ENCODE results near the gene TMEM205. TPM values are rescaled to one million over a fixed set of nuclear protein-coding genes. Genes with fewer than 3 reads are reported as not detected.

The TMEM205 gene
- total and polyA plus RNA-seq, 2 experiments from 2014 or later = 188 to 199 TPM

- Histone ChIP-seq H3K36me3 (replicated peaks; ENCODE audit: insufficient read depth, low read depth) (no peaks in the 10 kb centered on the region), H3K9me2 (replicated peaks; ENCODE audit: insufficient read depth) (no peaks in the 10 kb centered on the region), H3K4me3 (no peak overlapping the region), H2AFZ (no peak overlapping the region), H3K27me3 (no peaks in the 10 kb centered on the region), H3K4me1 (ENCODE audit: insufficient read depth) (no peaks in the 10 kb centered on the region), H3K27ac (no peak overlapping the region), H3K4me2 (no peak overlapping the region), H4K20me1 (ENCODE audit: insufficient read depth, poor library complexity, severe bottlenecking) (no peaks in the 10 kb centered on the region), H3K9me3 (ENCODE audit: low read depth) (no peaks in the 10 kb centered on the region), H3K79me2 (no peaks in the 10 kb centered on the region)
- TF ChIP-seq EZH2 (IDR thresholded peaks at IDR 0.05; ENCODE audit: borderline replicate concordance) (no peak), CTCF (IDR thresholded peaks at IDR 0.05; ENCODE audit: poor library complexity) (no peak), EZH2phosphoT487 (IDR thresholded peaks at IDR 0.05; ENCODE audit: low read depth, severe bottlenecking, unreplicated experiment) (no peak)
- no peak for DNase-seq (ENCODE audit: low spot score)
- WGBS (ENCODE audit: low lambda C conversion rate, missing lambda C conversion rate) = 84% methylated on average over 11 of the region's 11 CpGs
These were observed 45.3 kb downstream of the TMEM205 start for GRCh38 chr19:11300811-11301120.

DNA sequence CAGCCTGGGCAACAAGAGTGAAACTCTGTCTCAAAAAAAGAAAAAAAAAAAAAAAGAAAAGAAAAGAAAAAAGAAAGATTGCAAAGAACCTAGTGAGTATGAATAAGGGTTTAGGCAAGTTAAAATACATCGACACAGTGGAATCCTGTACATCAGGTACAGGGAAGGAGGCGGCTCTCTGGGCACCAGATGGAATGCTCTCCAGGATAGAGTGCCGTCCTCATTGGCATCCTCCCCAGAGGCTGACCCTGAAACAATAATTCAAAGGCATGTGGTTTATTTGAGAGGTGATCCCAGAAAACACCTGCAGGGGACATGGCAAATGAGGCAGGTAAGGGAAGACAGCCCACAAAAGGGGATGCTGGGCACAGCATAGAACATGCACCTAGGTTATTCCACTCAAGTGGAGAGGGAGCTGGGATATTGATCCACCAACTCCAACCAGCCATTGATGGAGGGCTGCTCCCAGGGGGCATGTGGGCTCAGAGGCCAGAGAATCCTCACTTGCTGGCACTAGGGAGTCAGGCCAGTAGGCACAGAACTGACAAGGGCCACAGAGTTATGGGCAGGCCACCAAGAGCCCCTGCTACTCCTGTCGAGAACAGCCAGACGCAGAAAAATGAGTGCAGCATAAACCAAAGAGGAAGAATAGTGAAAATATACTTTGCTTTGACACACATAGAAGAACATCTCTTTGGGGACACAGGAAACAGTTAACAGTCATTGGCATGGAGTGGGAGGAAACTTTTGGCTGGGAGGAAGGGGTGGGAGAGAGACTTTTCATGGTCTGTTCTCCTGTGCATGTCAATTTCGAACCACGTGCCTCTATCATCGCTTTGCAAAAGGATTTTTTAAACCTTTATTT, 45.9 kb downstream of the TMEM205 start:
- 88% methylated on average over 8 of the region's 8 CpGs for WGBS (ENCODE audit: low lambda C conversion rate, missing lambda C conversion rate)
- TF ChIP-seq EZH2phosphoT487 (IDR thresholded peaks at IDR 0.05; ENCODE audit: low read depth, severe bottlenecking, unreplicated experiment) (no peak), EZH2 (IDR thresholded peaks at IDR 0.05; ENCODE audit: borderline replicate concordance) (no peak), CTCF (IDR thresholded peaks at IDR 0.05; ENCODE audit: poor library complexity) (no peak)
- H3K4me1 ChIP-seq (ENCODE audit: insufficient read depth) = no peaks in the 10 kb centered on the region

DNA sequence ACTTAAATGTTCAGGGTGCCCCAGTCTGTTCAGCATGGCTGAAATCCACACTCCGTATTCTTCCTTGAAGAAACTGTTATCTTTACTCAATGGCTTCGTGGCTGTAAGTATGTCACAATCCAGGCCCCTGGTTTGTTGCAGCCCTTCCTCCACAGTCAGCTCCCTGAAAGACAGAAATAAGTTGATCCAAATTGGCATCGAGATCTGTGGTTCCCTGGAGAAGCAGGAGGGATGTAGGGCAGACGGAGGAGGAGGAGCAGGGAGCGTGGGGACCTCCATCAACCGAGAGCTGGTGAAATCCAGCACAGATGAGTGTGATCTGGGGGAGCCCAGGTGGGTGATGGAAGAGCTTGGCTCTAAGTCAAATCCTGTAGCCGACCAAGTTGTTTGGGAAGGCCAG, 49.8 kb downstream of the TMEM205 start:
- Histone ChIP-seq H3K4me1 (ENCODE audit: insufficient read depth) (no peaks in the 10 kb centered on the region), H3K36me3 (replicated peaks; ENCODE audit: insufficient read depth, low read depth) (no peaks in the 10 kb centered on the region), H3K9me3 (ENCODE audit: low read depth) (no peaks in the 10 kb centered on the region), H3K9me2 (replicated peaks; ENCODE audit: insufficient read depth) (no peaks in the 10 kb centered on the region), H3K4me3 (no peak overlapping the region), H3K27ac (peak overlapping the region; percentile 3), H3K27me3 (no peaks in the 10 kb centered on the region), H3K4me2 (no peak overlapping the region), H3K79me2 (no peaks in the 10 kb centered on the region), H2AFZ (no peak overlapping the region), H4K20me1 (ENCODE audit: insufficient read depth, poor library complexity, severe bottlenecking) (no peaks in the 10 kb centered on the region)
- DNase-seq (ENCODE audit: low spot score) = no peak
- 67% methylated on average over 7 of the region's 7 CpGs for WGBS (ENCODE audit: low lambda C conversion rate, missing lambda C conversion rate)
- TF ChIP-seq EZH2 (IDR thresholded peaks at IDR 0.05; ENCODE audit: borderline replicate concordance) (no peak), EZH2phosphoT487 (IDR thresholded peaks at IDR 0.05; ENCODE audit: low read depth, severe bottlenecking, unreplicated experiment) (no peak), CTCF (IDR thresholded peaks at IDR 0.05; ENCODE audit: poor library complexity) (no peak)

More for the DNA sequence above, 45.9 kb downstream of the TMEM205 start:
- H3K9me3 ChIP-seq (ENCODE audit: low read depth) = no peaks in the 10 kb centered on the region
- DNase-seq (ENCODE audit: low spot score) = no peak
- no peak overlapping the region for H3K4me2 ChIP-seq
- no peak overlapping the region for H3K4me3 ChIP-seq
- no peaks in the 10 kb centered on the region for H3K27me3 ChIP-seq
- no peak overlapping the region for H2AFZ ChIP-seq
- no peak overlapping the region for H3K27ac ChIP-seq
- H4K20me1 ChIP-seq (ENCODE audit: insufficient read depth, poor library complexity, severe bottlenecking) = no peaks in the 10 kb centered on the region
- H3K9me2 ChIP-seq (replicated peaks; ENCODE audit: insufficient read depth) = no peaks in the 10 kb centered on the region
- H3K36me3 ChIP-seq (replicated peaks; ENCODE audit: insufficient read depth, low read depth) = no peaks in the 10 kb centered on the region
- no peaks in the 10 kb centered on the region for H3K79me2 ChIP-seq

Data from hepatocyte (in vitro differentiated cells).